Measurements from ENCODE around the gene WBP11. TPM values are rescaled to one million over a fixed set of nuclear protein-coding genes. Genes with fewer than 3 reads are reported as not detected.

The WBP11 gene
- total and polyA plus RNA-seq, 2 donors (not counting 3 experiments of a cell fraction or from before 2014, with no cell fraction given): 11.4 to 77.1 TPM

- TF ChIP-seq JUN (IDR thresholded peaks at IDR 0.05; ENCODE audit: borderline replicate concordance, insufficient read depth, insufficient read length, low read depth) (peak; percentile 14), CTCF (IDR thresholded peaks at IDR 0.05; ENCODE audit: extremely low read depth in 1 of 2, insufficient read depth in 1 of 2, low read depth in 1 of 2, low read length in 2 of 2) (no peak), GATA2 (IDR thresholded peaks at IDR 0.05; ENCODE audit: insufficient read depth, insufficient read length, low read depth, low read length) (peak; percentile 23), POLR2AphosphoS5 (IDR thresholded peaks at IDR 0.05; ENCODE audit: insufficient read depth, low read depth, low read length) (no peak), FOS (IDR thresholded peaks at IDR 0.05; ENCODE audit: borderline replicate concordance, insufficient read depth, low read length) (peak; percentile 53)
- peak overlapping the region; percentile 27 for H2AFZ ChIP-seq (ENCODE audit: low read depth, low read length)
- no peaks in the 10 kb centered on the region for H3K79me2 ChIP-seq (ENCODE audit: control insufficient read depth, insufficient read depth, low read length)
- BruUV-seq (replicated peaks): no TSS peak
- dilution Hi-C loops (cut with MboI; ENCODE audit: extremely low pct_ligation_motif_present, low sequenced_read_pairs) (loop anchor here (10.0 kb wide), 1 partner anchor 121 kb away; no protein-coding TSS in a partner anchor), intact Hi-C loops (cut with micrococcal nuclease) (no loop called here)
- CTCF ChIA-PET: interaction anchor here (1.1 to 3.5 kb wide), 11 partner anchors 8 to 162 kb away, joined by 3 to 15 read pairs (median 5); partner anchors contain the start of genes ART4 and SMCO3
- no peaks in the 10 kb centered on the region for H3K9me1 ChIP-seq (replicated peaks; ENCODE audit: control insufficient read depth, extremely low read depth, insufficient read depth, low read length)
- no peak overlapping the region for H3K4me3 ChIP-seq (replicated peaks in 1 of 3; ENCODE audit: insufficient read depth in 1 of 3, low read depth in 1 of 3, low read length in 3 of 3)
- peaks cover 47% of the 10 kb centered on the region for H3K4me1 ChIP-seq (ENCODE audit: control insufficient read depth, extremely low read depth, insufficient read depth, low read length)
- H3K27ac ChIP-seq (ENCODE audit: insufficient read depth, low read depth, low read length): peak overlapping the region; percentile 21
- peak overlapping the region; percentile 57 for H3K4me2 ChIP-seq (ENCODE audit: insufficient read depth, low read length)
- H3K27me3 ChIP-seq (ENCODE audit: control insufficient read depth in 2 of 2, insufficient read depth in 2 of 2, low read length in 2 of 2): no peaks in the 10 kb centered on the region
- DNase-seq (ENCODE audit: low read depth, low spot score): peak; percentile 39
- H4K20me1 ChIP-seq (replicated peaks; ENCODE audit: control insufficient read depth, extremely low read depth, insufficient read depth, low read length): no peaks in the 10 kb centered on the region
- H3K9ac ChIP-seq (replicated peaks; ENCODE audit: extremely low read depth, insufficient read depth, low read length): no peak overlapping the region
- POLR2A ChIA-PET: no interaction called here
- H3K9me3 ChIP-seq (replicated peaks; ENCODE audit: control insufficient read depth, insufficient read depth, low read length): no peaks in the 10 kb centered on the region
- FAIRE-seq: no peak
- H3K36me3 ChIP-seq (ENCODE audit: control insufficient read depth in 2 of 2, extremely low read depth in 1 of 2, insufficient read depth in 2 of 2, low read length in 2 of 2): no peaks in the 10 kb centered on the region
These were observed 30.7 kb upstream of the WBP11 start for GRCh38 chr12:14833952-14834351.
